ENCODE measurements around the gene MED13L.
A peak's percentile ranks its signal among the peaks of the same experiment; 100 is the strongest.

The MED13L gene

GRCh38 chr12:116123451-116124258 lies 153.8 kb downstream of the MED13L start:
- peak; percentile 61 for DNase-seq

- no peak for DNase-seq
These were observed 154.9 kb downstream of the MED13L start for GRCh38 chr12:116122628-116123027.

- no peak for DNase-seq
These were observed 156.0 kb downstream of the MED13L start for GRCh38 chr12:116121453-116121871.

- DNase-seq: no peak
These were observed 160.7 kb downstream of the MED13L start for GRCh38 chr12:116116650-116117424.

GRCh38 chr12:116113398-116114130 lies 163.9 kb downstream of the MED13L start:
- DNase-seq: no peak

GRCh38 chr12:116106870-116107269 lies 170.6 kb downstream of the MED13L start:
- DNase-seq: no peak

- no peak for DNase-seq
These were observed 173.2 kb downstream of the MED13L start for GRCh38 chr12:116104167-116104767.

GRCh38 chr12:116101991-116102390 lies 175.5 kb downstream of the MED13L start:
- DNase-seq: no peak

GRCh38 chr12:116099652-116100432 lies 177.7 kb downstream of the MED13L start:
- no peak for DNase-seq

GRCh38 chr12:116096874-116097273 lies 180.6 kb downstream of the MED13L start:
- no peak for DNase-seq

GRCh38 chr12:116094475-116094874 lies 183.0 kb downstream of the MED13L start:
- DNase-seq: no peak

GRCh38 chr12:116093915-116094314 lies 183.6 kb downstream of the MED13L start:
- no peak for DNase-seq

GRCh38 chr12:116092776-116093175 lies 184.7 kb downstream of the MED13L start:
- no peak for DNase-seq

GRCh38 chr12:116092162-116092561 lies 185.3 kb downstream of the MED13L start:
- no peak for DNase-seq

- no peak for DNase-seq
These were observed 185.9 kb downstream of the MED13L start for GRCh38 chr12:116091579-116091978.

- no peak for DNase-seq
These were observed 187.0 kb downstream of the MED13L start for GRCh38 chr12:116090516-116090915.

GRCh38 chr12:116089080-116089479 lies 188.4 kb downstream of the MED13L start:
- no peak for DNase-seq

GRCh38 chr12:116087962-116088361 lies 189.5 kb downstream of the MED13L start:
- no peak for DNase-seq

GRCh38 chr12:116087399-116087798 lies 190.1 kb downstream of the MED13L start:
- DNase-seq: no peak

- no peak for DNase-seq
These were observed 197.1 kb downstream of the MED13L start for GRCh38 chr12:116080415-116080814.

- no peak for DNase-seq
These were observed 199.1 kb downstream of the MED13L start for GRCh38 chr12:116078396-116078795.

GRCh38 chr12:116077431-116077830 lies 200.1 kb downstream of the MED13L start:
- DNase-seq: no peak

Data from activated CD4-positive, alpha-beta T cell treated with anti-CD3 and anti-CD28 coated beads for 48 hours (primary cell).